ENCODE data around the gene BHLHA15. TPM values are rescaled to one million over a fixed set of nuclear protein-coding genes. Genes with fewer than 3 reads are reported as not detected.

BHLHA15 gene
- total RNA-seq, 1 experiment from 2014 or later = 5.2 TPM

DNA sequence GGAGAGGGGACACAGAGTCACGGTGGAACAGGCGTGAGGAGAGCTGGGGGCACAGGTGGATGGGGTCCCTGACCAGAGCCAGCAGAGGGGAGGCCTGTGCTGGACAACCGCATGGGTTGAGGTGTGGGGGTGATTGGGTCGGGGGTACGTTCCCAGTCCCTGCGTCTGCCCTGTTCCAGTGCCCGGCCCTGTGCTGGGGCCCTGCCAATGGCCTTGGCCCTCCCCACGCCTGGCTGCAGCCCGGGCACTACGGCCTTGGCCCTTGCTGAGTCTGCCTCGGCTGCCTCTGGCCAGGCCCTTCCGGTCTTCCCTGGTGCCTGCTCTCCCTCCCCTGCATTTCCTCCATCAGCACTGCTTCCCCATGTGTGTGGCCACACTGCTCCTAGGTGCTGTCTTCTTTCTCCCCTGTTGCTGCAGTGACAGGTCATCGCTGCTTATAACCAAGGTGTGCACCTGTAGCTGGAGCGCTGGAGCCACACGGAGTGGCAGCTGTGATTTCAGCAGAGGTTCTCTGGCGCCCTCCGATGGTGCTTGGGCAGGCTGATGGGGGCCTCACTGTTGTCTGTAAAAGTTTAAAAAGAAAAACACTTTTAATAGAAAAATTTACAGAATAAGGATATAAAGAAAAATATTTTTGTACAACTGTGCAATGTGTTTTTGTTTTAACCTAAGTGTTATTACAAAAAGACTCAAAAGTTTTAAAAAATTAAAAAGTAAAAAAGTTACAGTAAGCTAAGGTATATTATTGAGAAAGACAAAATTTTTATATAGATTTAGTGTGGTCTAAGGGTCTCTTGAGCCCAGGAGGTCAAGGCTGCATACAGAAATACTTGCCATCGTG, 45.2 kb upstream of the BHLHA15 start:
- Histone ChIP-seq H3K9me2 (ENCODE audit: insufficient read depth) (no peaks in the 10 kb centered on the region), H3K36me3 (ENCODE audit: control insufficient read depth in 1 of 2, insufficient read depth in 2 of 2, low read length in 2 of 2) (no peaks in the 10 kb centered on the region), H3K27ac (ENCODE audit: low read depth, low read length) (no peak overlapping the region), H4K20me1 (ENCODE audit: insufficient read depth) (no peaks in the 10 kb centered on the region), H3K4me1 (ENCODE audit: control insufficient read depth in 1 of 2, insufficient read depth in 2 of 2, low read length in 2 of 2) (peaks cover 0 to 2% of the 10 kb centered on the region in 2 experiments; a peak in 1 of 4 replicates), H3K79me2 (ENCODE audit: insufficient read depth, low read length) (peaks cover 4% of the 10 kb centered on the region; the same call in 1 of the 2 replicates), H3K9ac (ENCODE audit: low read length) (no peak overlapping the region), H3K9me3 (ENCODE audit: control insufficient read depth in 1 of 2, insufficient read depth in 1 of 2, low read depth in 1 of 2, low read length in 2 of 2) (no peaks in the 10 kb centered on the region), H3K4me2 (ENCODE audit: low read length) (no peak overlapping the region), H3K4me3 (replicated peaks in 1 of 2; ENCODE audit: low read depth in 1 of 2, low read length in 2 of 2) (no peak overlapping the region), H2AFZ (ENCODE audit: low read depth, low read length, poor library complexity, severe bottlenecking) (no peak overlapping the region), H3K27me3 (ENCODE audit: insufficient read depth, low read length) (no peaks in the 10 kb centered on the region)
- POLR2A ChIA-PET = interaction anchor here (1.0 kb wide), 1 partner anchor 145 kb away, joined by 4 read pairs; no protein-coding TSS in a partner anchor
- TF ChIP-seq RAD21 (IDR thresholded peaks at IDR 0.05; ENCODE audit: low read depth) = peak; percentile 76
- TF ChIP-seq, protein P1, sequence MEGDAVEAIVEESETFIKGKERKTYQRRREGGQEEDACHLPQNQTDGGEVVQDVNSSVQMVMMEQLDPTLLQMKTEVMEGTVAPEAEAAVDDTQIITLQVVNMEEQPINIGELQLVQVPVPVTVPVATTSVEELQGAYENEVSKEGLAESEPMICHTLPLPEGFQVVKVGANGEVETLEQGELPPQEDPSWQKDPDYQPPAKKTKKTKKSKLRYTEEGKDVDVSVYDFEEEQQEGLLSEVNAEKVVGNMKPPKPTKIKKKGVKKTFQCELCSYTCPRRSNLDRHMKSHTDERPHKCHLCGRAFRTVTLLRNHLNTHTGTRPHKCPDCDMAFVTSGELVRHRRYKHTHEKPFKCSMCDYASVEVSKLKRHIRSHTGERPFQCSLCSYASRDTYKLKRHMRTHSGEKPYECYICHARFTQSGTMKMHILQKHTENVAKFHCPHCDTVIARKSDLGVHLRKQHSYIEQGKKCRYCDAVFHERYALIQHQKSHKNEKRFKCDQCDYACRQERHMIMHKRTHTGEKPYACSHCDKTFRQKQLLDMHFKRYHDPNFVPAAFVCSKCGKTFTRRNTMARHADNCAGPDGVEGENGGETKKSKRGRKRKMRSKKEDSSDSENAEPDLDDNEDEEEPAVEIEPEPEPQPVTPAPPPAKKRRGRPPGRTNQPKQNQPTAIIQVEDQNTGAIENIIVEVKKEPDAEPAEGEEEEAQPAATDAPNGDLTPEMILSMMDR (IDR thresholded peaks at IDR 0.05 in 2 of 3, conservative IDR thresholded peaks at IDR 0.05 in 1 of 3; ENCODE audit: borderline replicate concordance in 1 of 3, insufficient read depth in 1 of 3, low read depth in 2 of 3, low read length in 2 of 3) = peak; percentile 72 to 79 (median 72)
- TF ChIP-seq POLR2A (IDR thresholded peaks at IDR 0.05; ENCODE audit: borderline replicate concordance, extremely low read depth, insufficient read depth, insufficient read length) = no peak
- intact Hi-C loops (cut with micrococcal nuclease) = loop anchor here (5.0 to 10.0 kb wide), 2 partner anchors 294 to 1061 kb away; partner anchors contain the start of gene ASNS
- CTCF ChIA-PET = interaction anchor here (1.1 to 7.0 kb wide), 9 partner anchors 18 to 153 kb away, joined by 3 to 221 read pairs (median 6); partner anchors contain the start of gene LMTK2
- DNase-seq (ENCODE audit: low read depth, low spot score) = peak; percentile 7
- RAD21 ChIA-PET (ENCODE audit: low non-redundant PET in 1 of 2, low total read pairs in 2 of 2, uncharacterized antibody in 2 of 2, unreplicated experiment in 2 of 2) = interaction anchor here (2.6 to 2.8 kb wide), 2 partner anchors 144 kb away, joined by 14 read pairs; no protein-coding TSS in a partner anchor
- BruUV-seq (replicated peaks) = no TSS peak
- peak; percentile 90 for ATAC-seq

DNA sequence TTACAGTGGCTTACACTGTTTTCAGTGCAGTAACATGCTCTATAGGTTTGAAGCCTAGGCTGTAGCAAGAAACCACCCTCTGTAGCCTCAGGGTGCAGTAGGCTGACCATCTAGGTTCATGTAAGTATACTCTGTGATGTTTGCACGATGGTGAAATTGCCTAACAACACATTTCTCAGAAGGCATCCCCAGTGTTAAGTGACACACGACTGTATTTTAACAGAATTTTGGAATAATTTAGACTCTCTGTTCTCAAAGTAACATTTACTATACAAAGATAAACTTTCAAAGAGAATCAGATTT, 44.6 kb upstream of the BHLHA15 start:
- H3K27me3 ChIP-seq (ENCODE audit: insufficient read depth, low read length) = no peaks in the 10 kb centered on the region
- H3K79me2 ChIP-seq (ENCODE audit: insufficient read depth, low read length) = peaks cover 4% of the 10 kb centered on the region; the same call in 1 of the 2 replicates
- no TSS peak for BruUV-seq (replicated peaks)
- H2AFZ ChIP-seq (ENCODE audit: low read depth, low read length, poor library complexity, severe bottlenecking) = no peak overlapping the region
- no peak overlapping the region for H3K4me3 ChIP-seq (replicated peaks in 1 of 2; ENCODE audit: low read depth in 1 of 2, low read length in 2 of 2)
- peaks cover 0 to 2% of the 10 kb centered on the region in 2 experiments; a peak in 1 of 4 replicates for H3K4me1 ChIP-seq (ENCODE audit: control insufficient read depth in 1 of 2, insufficient read depth in 2 of 2, low read length in 2 of 2)
- no peaks in the 10 kb centered on the region for H3K9me3 ChIP-seq (ENCODE audit: control insufficient read depth in 1 of 2, insufficient read depth in 1 of 2, low read depth in 1 of 2, low read length in 2 of 2)
- TF ChIP-seq, protein P1 (IDR thresholded peaks at IDR 0.05 in 2 of 3, conservative IDR thresholded peaks at IDR 0.05 in 1 of 3; ENCODE audit: borderline replicate concordance in 1 of 3, insufficient read depth in 1 of 3, low read depth in 2 of 3, low read length in 2 of 3) = no peak
- TF ChIP-seq EZH2 (IDR thresholded peaks at IDR 0.05) = no peak
- no peak for TF ChIP-seq FOSL1 (IDR thresholded peaks at IDR 0.05; ENCODE audit: low read depth)
- CTCF ChIA-PET = interaction anchor here (0.6 to 7.0 kb wide), 9 partner anchors 22 to 193 kb away, joined by 3 to 221 read pairs (median 6); partner anchors contain the start of gene LMTK2
- no peak overlapping the region for H3K27ac ChIP-seq (ENCODE audit: low read depth, low read length)
- POLR2A ChIA-PET = interaction anchor here (1.0 kb wide), 1 partner anchor 145 kb away, joined by 4 read pairs; no protein-coding TSS in a partner anchor
- H3K9ac ChIP-seq (ENCODE audit: low read length) = no peak overlapping the region
- intact Hi-C loops (cut with micrococcal nuclease) = loop anchor here (5.0 to 10.0 kb wide), 2 partner anchors 294 to 1062 kb away; partner anchors contain the start of gene ASNS
- no peaks in the 10 kb centered on the region for H3K9me2 ChIP-seq (ENCODE audit: insufficient read depth)
- H3K36me3 ChIP-seq (ENCODE audit: control insufficient read depth in 1 of 2, insufficient read depth in 2 of 2, low read length in 2 of 2) = no peaks in the 10 kb centered on the region
- no peaks in the 10 kb centered on the region for H4K20me1 ChIP-seq (ENCODE audit: insufficient read depth)
- DNase-seq (ENCODE audit: low read depth, low spot score) (no peak), ATAC-seq (no peak)
- no peak overlapping the region for H3K4me2 ChIP-seq (ENCODE audit: low read length)
- RAD21 ChIA-PET (ENCODE audit: low non-redundant PET in 1 of 2, low total read pairs in 2 of 2, uncharacterized antibody in 2 of 2, unreplicated experiment in 2 of 2) = interaction anchor here (2.6 to 2.8 kb wide), 2 partner anchors 145 kb away, joined by 14 read pairs; no protein-coding TSS in a partner anchor
